ENCODE results near the gene MRPL24.

Gene MRPL24

DNA sequence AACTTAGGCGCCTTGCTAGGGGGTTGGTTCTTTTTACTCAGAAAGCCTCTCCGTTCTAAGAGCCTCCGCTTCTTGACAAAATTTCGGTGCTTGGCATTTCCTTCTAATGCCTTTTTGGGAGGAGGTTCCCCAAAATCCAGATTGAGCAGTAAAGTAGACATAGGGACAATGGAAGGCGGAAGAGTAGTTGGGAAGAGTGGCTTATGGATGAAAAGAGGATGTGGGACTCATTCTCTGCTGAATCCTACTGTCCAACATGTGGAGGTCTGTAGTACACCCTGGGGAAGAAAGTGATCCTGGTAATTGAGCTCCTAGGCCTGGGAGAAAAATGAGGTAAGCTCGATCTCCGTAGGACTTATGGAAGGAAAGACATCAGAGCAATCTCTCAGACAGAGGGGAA is 13.4 kb downstream of the MRPL24 start:
- H3K36me3 ChIP-seq (replicated peaks; ENCODE audit: insufficient read depth, low read length) = peaks cover 19% of the 10 kb centered on the region
- no peaks in the 10 kb centered on the region for H3K9me3 ChIP-seq (replicated peaks; ENCODE audit: insufficient read depth, low read length)
- H3K4me2 ChIP-seq (ENCODE audit: low read depth, low read length) = peak overlapping the region; percentile 97
- peaks cover 73% of the 10 kb centered on the region for H3K79me2 ChIP-seq (ENCODE audit: low read length)
- H2AFZ ChIP-seq (ENCODE audit: low read length) = no peak overlapping the region
- H3F3A ChIP-seq (ENCODE audit: insufficient read depth, low read length) = peaks cover 32% of the 10 kb centered on the region
- no peaks in the 10 kb centered on the region for H3K9me2 ChIP-seq (replicated peaks; ENCODE audit: insufficient read depth, low read length)
- peaks cover 21% of the 10 kb centered on the region for H4K20me1 ChIP-seq (ENCODE audit: insufficient read depth, low read length)
- H3K9ac ChIP-seq (ENCODE audit: low read length) = peak overlapping the region; percentile 85
- peaks cover 16% of the 10 kb centered on the region for H3K4me1 ChIP-seq (ENCODE audit: low read length)
- H3K27ac ChIP-seq (ENCODE audit: low read length) = peak overlapping the region; percentile 56; the same call in 1 of the 2 replicates
- no peak for DNase-seq
- H3K4me3 ChIP-seq (ENCODE audit: low read length) = peak overlapping the region; percentile 95
- no peaks in the 10 kb centered on the region for H3K27me3 ChIP-seq (replicated peaks; ENCODE audit: insufficient read depth, low read length)
- TF ChIP-seq EZH2 (optimal IDR thresholded peaks at IDR 0.05; ENCODE audit: low read depth, low read length) = no peak
- no peak for TF ChIP-seq EZH2phosphoT487 (IDR thresholded peaks at IDR 0.05; ENCODE audit: low read length)
- TF ChIP-seq, protein P1, sequence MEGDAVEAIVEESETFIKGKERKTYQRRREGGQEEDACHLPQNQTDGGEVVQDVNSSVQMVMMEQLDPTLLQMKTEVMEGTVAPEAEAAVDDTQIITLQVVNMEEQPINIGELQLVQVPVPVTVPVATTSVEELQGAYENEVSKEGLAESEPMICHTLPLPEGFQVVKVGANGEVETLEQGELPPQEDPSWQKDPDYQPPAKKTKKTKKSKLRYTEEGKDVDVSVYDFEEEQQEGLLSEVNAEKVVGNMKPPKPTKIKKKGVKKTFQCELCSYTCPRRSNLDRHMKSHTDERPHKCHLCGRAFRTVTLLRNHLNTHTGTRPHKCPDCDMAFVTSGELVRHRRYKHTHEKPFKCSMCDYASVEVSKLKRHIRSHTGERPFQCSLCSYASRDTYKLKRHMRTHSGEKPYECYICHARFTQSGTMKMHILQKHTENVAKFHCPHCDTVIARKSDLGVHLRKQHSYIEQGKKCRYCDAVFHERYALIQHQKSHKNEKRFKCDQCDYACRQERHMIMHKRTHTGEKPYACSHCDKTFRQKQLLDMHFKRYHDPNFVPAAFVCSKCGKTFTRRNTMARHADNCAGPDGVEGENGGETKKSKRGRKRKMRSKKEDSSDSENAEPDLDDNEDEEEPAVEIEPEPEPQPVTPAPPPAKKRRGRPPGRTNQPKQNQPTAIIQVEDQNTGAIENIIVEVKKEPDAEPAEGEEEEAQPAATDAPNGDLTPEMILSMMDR (IDR thresholded peaks at IDR 0.05; ENCODE audit: low read length) = no peak

DNA sequence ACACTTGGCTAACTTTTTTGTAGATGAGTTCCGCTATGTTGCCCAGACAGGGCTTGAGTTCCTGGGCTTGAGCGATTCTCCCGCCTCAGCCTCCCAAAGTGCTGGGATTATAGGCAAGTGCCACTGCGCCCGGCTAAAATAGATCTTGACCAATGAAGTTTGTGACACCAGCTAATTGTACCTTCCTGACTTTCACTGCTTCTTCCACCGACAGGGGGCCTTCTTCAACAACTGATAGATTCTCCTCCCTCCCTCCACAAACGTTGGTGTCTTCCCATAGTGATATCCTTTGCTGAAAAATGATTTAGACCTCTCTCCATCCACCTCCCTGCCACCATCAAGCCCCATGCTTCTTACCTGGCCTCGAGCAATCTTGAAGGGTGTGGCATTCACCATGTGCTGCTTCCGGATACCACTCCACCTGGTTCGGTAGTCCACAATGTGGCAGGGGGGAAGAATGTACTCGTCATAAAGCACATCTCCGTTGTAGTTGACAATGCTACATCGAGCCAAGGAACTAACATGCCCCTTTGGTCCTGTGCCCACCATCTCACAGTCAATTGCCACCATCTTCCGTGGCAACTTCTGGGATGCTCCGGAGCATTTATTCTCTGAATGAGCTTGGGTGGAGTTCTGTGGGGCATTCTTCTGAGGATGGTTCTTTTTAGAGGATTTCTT is 14.2 kb downstream of the MRPL24 start:
- peak overlapping the region; percentile 56; the same call in 1 of the 2 replicates for H3K27ac ChIP-seq (ENCODE audit: low read length)
- no peak overlapping the region for H2AFZ ChIP-seq (ENCODE audit: low read length)
- H3K4me2 ChIP-seq (ENCODE audit: low read depth, low read length) = peak overlapping the region; percentile 97
- peak overlapping the region; percentile 85; the same call in 1 of the 2 replicates for H3K9ac ChIP-seq (ENCODE audit: low read length)
- H3K4me1 ChIP-seq (ENCODE audit: low read length) = peaks cover 16% of the 10 kb centered on the region
- H3K4me3 ChIP-seq (ENCODE audit: low read length) = peak overlapping the region; percentile 95
- TF ChIP-seq EZH2 (optimal IDR thresholded peaks at IDR 0.05; ENCODE audit: low read depth, low read length) (no peak), EZH2phosphoT487 (IDR thresholded peaks at IDR 0.05; ENCODE audit: low read length) (no peak)
- TF ChIP-seq, protein P1 (IDR thresholded peaks at IDR 0.05; ENCODE audit: low read length) = peak; percentile 89
- peak; percentile 84 for DNase-seq
- no peaks in the 10 kb centered on the region for H3K9me3 ChIP-seq (replicated peaks; ENCODE audit: insufficient read depth, low read length)
- H3K79me2 ChIP-seq (ENCODE audit: low read length) = peaks cover 77% of the 10 kb centered on the region
- H3K9me2 ChIP-seq (replicated peaks; ENCODE audit: insufficient read depth, low read length) = no peaks in the 10 kb centered on the region
- H3K27me3 ChIP-seq (replicated peaks; ENCODE audit: insufficient read depth, low read length) = no peaks in the 10 kb centered on the region
- peaks cover 32% of the 10 kb centered on the region for H3F3A ChIP-seq (ENCODE audit: insufficient read depth, low read length)
- peaks cover 19% of the 10 kb centered on the region for H3K36me3 ChIP-seq (replicated peaks; ENCODE audit: insufficient read depth, low read length)
- peaks cover 21% of the 10 kb centered on the region for H4K20me1 ChIP-seq (ENCODE audit: insufficient read depth, low read length)

DNA sequence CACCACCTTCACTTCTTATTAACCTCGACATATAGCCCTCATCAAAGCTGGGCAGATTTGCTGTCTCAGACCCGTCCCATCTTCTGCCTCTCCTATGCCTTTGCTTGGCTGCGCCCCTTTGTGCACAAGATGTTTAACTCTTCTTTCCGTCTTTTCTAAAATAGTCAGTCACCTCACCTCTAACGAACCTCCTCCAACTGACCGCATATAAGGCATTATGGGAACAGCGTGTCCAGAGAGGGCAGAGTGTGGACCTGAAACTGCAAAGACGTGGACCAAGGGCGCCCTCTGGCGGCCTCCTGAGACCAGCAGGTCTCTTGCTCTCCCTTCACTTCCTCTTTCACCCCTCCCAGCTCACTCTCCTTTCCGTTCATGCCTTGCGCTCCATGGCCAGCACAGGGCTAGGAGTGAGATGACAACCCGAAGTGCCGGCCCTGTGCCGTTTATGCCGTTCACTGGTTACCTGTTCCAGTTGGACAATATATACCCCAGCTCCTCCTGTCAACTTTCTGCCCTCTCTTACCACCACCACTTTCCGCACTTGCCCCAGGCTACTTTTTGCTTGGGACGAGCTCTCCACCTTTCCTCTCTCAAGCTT is 15.1 kb downstream of the MRPL24 start:
- Histone ChIP-seq H2AFZ (ENCODE audit: low read length) (no peak overlapping the region), H3K4me3 (ENCODE audit: low read length) (peak overlapping the region; percentile 95), H3K27me3 (replicated peaks; ENCODE audit: insufficient read depth, low read length) (no peaks in the 10 kb centered on the region), H3K79me2 (ENCODE audit: low read length) (peaks cover 86% of the 10 kb centered on the region), H3K4me1 (ENCODE audit: low read length) (peaks cover 16% of the 10 kb centered on the region), H3F3A (ENCODE audit: insufficient read depth, low read length) (peaks cover 33% of the 10 kb centered on the region), H3K4me2 (ENCODE audit: low read depth, low read length) (peak overlapping the region; percentile 97), H3K27ac (ENCODE audit: low read length) (peak overlapping the region; percentile 56; the same call in 1 of the 2 replicates), H3K9me2 (replicated peaks; ENCODE audit: insufficient read depth, low read length) (no peaks in the 10 kb centered on the region), H4K20me1 (ENCODE audit: insufficient read depth, low read length) (peaks cover 21% of the 10 kb centered on the region), H3K9me3 (replicated peaks; ENCODE audit: insufficient read depth, low read length) (no peaks in the 10 kb centered on the region), H3K36me3 (replicated peaks; ENCODE audit: insufficient read depth, low read length) (peaks cover 23% of the 10 kb centered on the region), H3K9ac (ENCODE audit: low read length) (peak overlapping the region; percentile 85; the same call in 1 of the 2 replicates)
- TF ChIP-seq, protein P1 (IDR thresholded peaks at IDR 0.05; ENCODE audit: low read length) = peak; percentile 99
- TF ChIP-seq EZH2 (optimal IDR thresholded peaks at IDR 0.05; ENCODE audit: low read depth, low read length) (no peak), EZH2phosphoT487 (IDR thresholded peaks at IDR 0.05; ENCODE audit: low read length) (no peak)
- DNase-seq = peak; percentile 89

Data from MM.1S (cell line).